ENCODE data around the gene SNX30.

GRCh38 chr9:112757282-112757883 lies 6.8 kb downstream of the SNX30 start:
- TF ChIP-seq CTCF (IDR thresholded peaks at IDR 0.05) (no peak), POLR2AphosphoS5 (IDR thresholded peaks at IDR 0.05) (no peak), EP300 (IDR thresholded peaks at IDR 0.05) (no peak)

All from gastroesophageal sphincter (tissue), 3 donors.